ENCODE measurements around the gene CILP2. TPM values are rescaled to one million over a fixed set of nuclear protein-coding genes. Genes with fewer than 3 reads are reported as not detected.

Gene CILP2
- total RNA-seq, 4 donors from 2014 or later = 0.17 to 1.4 TPM; not detected in 2

GRCh38 chr19:19539698-19540063 is 1.6 kb downstream of the CILP2 start:
- 46 to 50% methylated on average over 13 to 18 of the region's 19 CpGs for WGBS, 2 donors
- intact Hi-C loops (cut with DNase I; ENCODE audit: low total_unique reads) = no loop called here
- no peak for TF ChIP-seq POLR2A (IDR thresholded peaks at IDR 0.05)
- no peak for TF ChIP-seq CTCF (IDR thresholded peaks at IDR 0.05)
- H3K4me3 ChIP-seq (ENCODE audit: low read depth, poor library complexity, severe bottlenecking) = no peak overlapping the region
- DNase-seq (ENCODE audit: low spot score in 2 of 2) = no peak

DNA sequence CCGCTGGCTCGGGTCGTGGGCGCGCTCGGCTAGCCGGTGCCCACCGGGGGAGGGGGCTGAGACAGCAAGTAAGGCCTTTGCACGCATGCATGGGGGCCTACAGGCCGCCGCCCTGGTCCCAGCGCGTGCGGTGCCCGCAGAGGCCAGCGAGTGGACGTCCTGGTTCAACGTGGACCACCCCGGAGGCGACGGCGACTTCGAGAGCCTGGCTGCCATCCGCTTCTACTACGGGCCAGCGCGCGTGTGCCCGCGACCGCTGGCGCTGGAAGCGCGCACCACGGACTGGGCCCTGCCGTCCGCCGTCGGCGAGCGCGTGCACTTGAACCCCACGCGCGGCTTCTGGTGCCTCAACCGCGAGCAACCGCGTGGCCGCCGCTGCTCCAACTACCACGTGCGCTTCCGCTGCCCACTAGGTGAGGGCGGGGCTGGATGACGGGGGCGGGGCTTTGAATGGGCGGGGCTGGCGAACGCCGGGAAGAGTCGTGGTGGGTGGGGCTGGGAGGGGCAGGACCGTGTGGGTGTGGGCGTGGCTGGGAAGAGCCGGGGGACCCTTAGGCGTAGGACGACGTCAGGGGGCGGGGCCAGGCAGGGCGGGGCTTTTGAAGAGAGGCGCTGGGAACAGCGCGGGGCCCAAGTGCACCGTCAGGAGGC is 2.1 kb downstream of the CILP2 start:
- TF ChIP-seq CTCF (IDR thresholded peaks at IDR 0.05) = no peak
- TF ChIP-seq POLR2A (IDR thresholded peaks at IDR 0.05) = no peak
- no peak overlapping the region for H3K4me3 ChIP-seq (ENCODE audit: low read depth, poor library complexity, severe bottlenecking)
- DNase-seq (ENCODE audit: low spot score in 2 of 2) = peak; percentile 63 to 90
- intact Hi-C loops (cut with DNase I; ENCODE audit: low total_unique reads) = no loop called here
- WGBS, 2 donors = 16 to 30% methylated on average over 31 to 41 of the region's 74 CpGs

- no peak for TF ChIP-seq CTCF (IDR thresholded peaks at IDR 0.05)
- no peak overlapping the region for H3K4me3 ChIP-seq (ENCODE audit: low read depth, poor library complexity, severe bottlenecking)
- 2 to 4% methylated on average over 27 to 45 of the region's 45 CpGs for WGBS, 2 donors
- intact Hi-C loops (cut with DNase I; ENCODE audit: low total_unique reads) = no loop called here
- no peak for DNase-seq (ENCODE audit: low spot score in 2 of 2)
Observed at GRCh38 chr19:19540715-19541515, 2.9 kb downstream of the CILP2 start.

- H3K4me3 ChIP-seq (ENCODE audit: low read depth, poor library complexity, severe bottlenecking) = no peak overlapping the region
- no peak for TF ChIP-seq POLR2A (IDR thresholded peaks at IDR 0.05)
- DNase-seq (ENCODE audit: low spot score in 2 of 2) = no peak
- 46 to 47% methylated on average over 12 to 16 of the region's 16 CpGs for WGBS, 2 donors
- intact Hi-C loops (cut with DNase I; ENCODE audit: low total_unique reads) = no loop called here
Observed at GRCh38 chr19:19541616-19542015, 3.6 kb downstream of the CILP2 start.

- H3K4me3 ChIP-seq (ENCODE audit: low read depth, poor library complexity, severe bottlenecking) = no peak overlapping the region
- DNase-seq (ENCODE audit: low spot score in 2 of 2) = no peak
- 74 to 80% methylated on average over 7 to 12 of the region's 12 CpGs for WGBS, 2 donors
- intact Hi-C loops (cut with DNase I; ENCODE audit: low total_unique reads) = no loop called here
- TF ChIP-seq POLR2A (IDR thresholded peaks at IDR 0.05) (no peak), CTCF (IDR thresholded peaks at IDR 0.05) (no peak)
Observed at GRCh38 chr19:19542507-19542906, 4.4 kb downstream of the CILP2 start.

GRCh38 chr19:19543101-19543500 is 5.0 kb downstream of the CILP2 start:
- 92 to 97% methylated on average over 4 to 12 of the region's 13 CpGs for WGBS, 2 donors
- intact Hi-C loops (cut with DNase I; ENCODE audit: low total_unique reads) = no loop called here
- no peak for DNase-seq (ENCODE audit: low spot score in 2 of 2)
- no peak for TF ChIP-seq POLR2A (IDR thresholded peaks at IDR 0.05)
- TF ChIP-seq CTCF (IDR thresholded peaks at IDR 0.05) = no peak
- no peak overlapping the region for H3K4me3 ChIP-seq (ENCODE audit: low read depth, poor library complexity, severe bottlenecking)

Measured in lower leg skin (tissue), 4 donors.